Fibroblast of peridontal ligament (primary cell): ENCODE data around the gene ZNF574.

Experiments
- DNase-seq: peaks from one replicate; pipeline ENCODE4 v3.0.0-alpha.2; 2010; ENCODE audit errors: extremely low read depth

ZNF574 gene

DNA sequence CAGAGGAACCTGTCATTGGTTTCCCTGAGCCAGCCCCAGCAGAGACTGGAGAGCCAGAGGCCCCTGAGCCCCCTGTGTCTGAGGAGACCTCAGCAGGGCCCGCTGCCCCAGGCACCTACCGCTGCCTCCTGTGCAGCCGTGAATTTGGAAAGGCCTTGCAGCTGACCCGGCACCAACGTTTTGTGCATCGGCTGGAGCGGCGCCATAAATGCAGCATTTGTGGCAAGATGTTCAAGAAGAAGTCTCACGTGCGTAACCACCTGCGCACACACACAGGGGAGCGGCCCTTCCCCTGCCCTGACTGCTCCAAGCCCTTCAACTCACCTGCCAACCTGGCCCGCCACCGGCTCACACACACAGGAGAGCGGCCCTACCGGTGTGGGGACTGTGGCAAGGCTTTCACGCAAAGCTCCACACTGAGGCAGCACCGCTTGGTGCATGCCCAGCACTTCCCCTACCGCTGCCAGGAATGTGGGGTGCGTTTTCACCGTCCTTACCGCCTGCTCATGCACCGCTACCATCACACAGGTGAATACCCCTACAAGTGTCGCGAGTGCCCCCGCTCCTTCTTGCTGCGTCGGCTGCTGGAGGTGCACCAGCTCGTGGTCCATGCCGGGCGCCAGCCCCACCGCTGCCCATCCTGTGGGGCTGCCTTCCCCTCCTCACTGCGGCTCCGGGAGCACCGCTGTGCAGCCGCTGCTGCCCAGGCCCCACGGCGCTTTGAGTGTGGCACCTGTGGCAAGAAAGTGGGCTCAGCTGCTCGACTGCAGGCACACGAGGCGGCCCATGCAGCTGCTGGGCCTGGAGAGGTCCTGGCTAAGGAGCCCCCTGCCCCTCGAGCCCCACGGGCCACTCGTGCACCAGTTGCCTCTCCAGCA lies 4.2 kb downstream of the ZNF574 start:
- no peak for DNase-seq

DNA sequence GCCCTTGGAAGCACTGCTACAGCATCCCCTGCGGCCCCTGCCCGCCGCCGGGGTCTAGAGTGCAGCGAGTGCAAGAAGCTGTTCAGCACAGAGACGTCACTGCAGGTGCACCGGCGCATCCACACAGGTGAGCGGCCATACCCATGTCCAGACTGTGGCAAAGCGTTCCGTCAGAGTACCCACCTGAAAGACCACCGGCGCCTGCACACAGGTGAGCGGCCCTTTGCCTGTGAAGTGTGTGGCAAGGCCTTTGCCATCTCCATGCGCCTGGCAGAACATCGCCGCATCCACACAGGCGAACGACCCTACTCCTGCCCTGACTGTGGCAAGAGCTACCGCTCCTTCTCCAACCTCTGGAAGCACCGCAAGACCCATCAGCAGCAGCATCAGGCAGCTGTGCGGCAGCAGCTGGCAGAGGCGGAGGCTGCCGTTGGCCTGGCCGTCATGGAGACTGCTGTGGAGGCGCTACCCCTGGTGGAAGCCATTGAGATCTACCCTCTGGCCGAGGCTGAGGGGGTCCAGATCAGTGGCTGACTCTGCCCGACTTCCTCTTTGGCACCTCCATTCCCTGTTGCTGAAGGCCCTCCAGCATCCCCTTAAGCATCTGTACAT lies 4.9 kb downstream of the ZNF574 start:
- DNase-seq = no peak

- peak; percentile 68 for DNase-seq
Observed at GRCh38 chr19:42081584-42082203, 5.7 kb downstream of the ZNF574 start.

- no peak for DNase-seq
Observed at GRCh38 chr19:42083537-42083936, 7.6 kb downstream of the ZNF574 start.

GRCh38 chr19:42086188-42086736 lies 10.3 kb downstream of the ZNF574 start:
- no peak for DNase-seq

DNA sequence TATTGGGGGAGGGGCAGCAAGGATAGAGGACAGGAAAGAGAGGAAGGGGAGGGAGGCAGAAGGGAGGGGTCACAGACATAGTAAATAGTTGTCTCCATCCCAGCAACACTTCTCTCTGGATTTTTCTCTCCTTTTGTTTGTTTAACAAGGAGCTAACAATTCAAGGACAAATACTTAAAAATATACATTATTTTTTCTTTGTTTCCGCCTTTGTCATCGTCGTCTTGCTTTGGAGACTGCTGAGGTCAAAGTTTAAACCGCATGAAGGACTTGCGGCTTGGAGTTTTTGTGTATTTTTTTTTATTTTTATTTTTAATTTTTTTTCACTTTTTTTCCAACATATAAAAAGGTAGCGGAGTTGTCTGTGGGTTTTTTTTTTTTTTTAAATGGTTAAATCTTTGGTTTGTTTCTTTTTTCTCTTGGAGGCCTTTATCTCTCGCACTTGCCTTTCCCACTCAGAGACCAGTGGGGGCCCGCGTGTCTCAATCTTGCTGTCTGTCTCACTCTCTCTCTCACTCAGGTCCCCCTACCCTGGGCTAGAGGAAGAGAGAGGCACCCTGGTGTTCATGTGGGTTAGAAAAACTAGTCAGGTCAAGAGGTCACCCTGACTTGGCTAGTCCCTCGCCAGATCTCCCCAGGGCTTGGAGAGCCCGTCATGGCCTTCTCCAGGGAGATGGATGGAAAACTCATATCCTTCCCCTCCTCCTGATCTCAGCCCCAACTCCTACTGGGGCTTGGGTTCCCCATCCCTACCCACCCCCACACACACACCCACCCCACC lies 11.0 kb downstream of the ZNF574 start:
- no peak for DNase-seq

- peak; percentile 77 for DNase-seq
Observed at GRCh38 chr19:42088471-42089190, 12.7 kb downstream of the ZNF574 start.

- no peak for DNase-seq
Observed at GRCh38 chr19:42089191-42089750, 13.3 kb downstream of the ZNF574 start.

DNA sequence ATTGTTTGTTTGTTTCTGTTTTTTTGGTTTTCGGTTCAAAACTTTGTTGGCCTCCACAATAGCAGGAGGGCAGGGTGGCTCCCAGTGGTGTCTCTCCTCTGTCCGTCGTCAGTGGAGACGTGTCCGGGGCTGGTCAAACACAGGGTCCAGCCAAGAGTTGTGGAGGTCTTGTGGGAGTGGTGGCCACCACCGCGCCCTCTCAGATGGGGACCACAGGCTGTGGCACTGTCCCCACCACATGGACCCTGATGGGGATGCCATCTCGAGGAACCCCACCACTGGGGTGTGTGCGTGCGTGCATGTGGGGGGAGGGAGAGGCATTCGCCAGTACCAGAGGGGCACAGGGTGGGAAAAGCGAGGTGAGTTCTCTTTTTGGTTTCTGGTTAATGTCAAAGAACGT lies 13.8 kb downstream of the ZNF574 start:
- no peak for DNase-seq

DNA sequence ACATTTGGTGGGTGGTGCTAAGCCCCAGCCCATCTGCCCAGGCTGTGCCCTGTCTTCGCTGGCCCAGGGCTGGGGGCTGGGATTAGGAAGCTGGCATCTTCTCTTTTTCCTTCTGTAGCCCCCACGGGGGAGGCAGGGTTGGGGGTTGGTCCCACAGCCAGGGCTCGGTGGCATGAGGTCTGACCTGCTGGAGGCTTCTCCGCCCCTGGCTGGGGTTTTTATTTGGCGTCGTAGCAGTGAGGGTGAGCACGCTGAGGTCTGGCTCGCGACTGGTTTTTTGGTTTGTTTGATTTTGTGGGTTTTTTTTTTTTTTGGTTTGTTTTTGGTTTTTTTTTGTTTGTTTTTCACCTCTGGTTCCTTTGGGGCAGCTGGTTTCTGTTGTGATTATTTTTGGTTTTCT lies 14.7 kb downstream of the ZNF574 start:
- no peak for DNase-seq

DNA sequence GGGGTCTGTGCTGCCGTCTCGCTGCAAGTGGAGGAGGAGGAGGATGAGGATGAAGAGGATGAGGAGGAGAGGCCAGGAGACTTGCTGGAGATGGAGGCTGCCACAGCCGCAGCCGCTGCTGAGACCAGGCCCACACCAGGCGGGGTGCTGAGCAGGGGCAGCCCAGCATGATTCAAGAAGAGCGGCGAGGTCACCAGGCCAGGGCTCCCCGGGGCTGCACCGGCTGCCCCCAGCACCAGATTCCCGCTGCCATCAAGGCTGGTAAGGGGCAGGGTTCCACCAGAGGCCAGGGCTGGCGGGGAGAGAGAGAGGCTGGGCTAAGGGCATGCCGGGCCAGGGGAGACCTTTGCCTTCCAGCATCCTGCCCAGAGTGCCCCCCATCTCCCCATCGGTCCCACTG lies 15.3 kb downstream of the ZNF574 start:
- DNase-seq = no peak

DNA sequence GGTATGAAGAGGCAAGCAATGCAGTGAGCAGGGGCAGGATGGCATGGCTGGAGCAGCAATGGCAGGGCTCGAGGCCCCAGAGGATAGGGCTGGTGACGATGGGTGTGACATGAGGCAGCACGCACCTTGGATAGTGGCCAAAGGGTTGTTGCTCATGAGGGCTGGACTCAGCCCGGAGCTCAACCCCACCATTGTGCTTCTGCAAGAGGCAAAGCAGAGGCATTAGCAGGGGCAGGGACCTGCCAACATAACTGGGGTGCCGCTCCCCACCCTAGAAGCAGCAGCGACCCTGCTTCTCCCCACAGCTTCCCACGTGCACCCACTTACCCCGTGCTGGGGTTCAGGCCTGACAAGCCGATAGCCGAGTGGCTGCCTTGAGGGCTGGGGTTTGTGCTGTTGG lies 15.8 kb downstream of the ZNF574 start:
- peak; percentile 26 for DNase-seq

GRCh38 chr19:42092350-42092749 lies 16.4 kb downstream of the ZNF574 start:
- no peak for DNase-seq

DNA sequence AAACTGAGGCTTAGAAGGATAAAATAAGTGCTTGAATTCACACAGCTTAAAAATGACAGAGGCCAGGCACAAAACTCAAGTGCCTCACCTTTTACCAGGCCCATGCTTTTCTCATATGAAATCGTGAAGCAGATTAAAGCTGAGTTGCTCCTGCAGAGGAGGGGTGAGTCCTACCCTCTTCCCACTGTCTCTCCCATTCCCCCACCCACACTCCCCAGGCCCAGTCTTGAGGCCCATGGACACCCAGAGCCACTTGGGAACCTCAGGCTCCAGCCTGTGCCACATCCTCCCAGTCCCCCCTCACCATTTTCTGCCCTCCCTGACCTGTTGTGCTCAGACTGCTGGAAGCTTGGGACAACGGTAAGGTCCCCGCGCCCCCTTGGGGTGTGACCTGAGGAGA lies 17.5 kb downstream of the ZNF574 start:
- DNase-seq = no peak

GRCh38 chr19:42093926-42094325 lies 18.0 kb downstream of the ZNF574 start:
- no peak for DNase-seq

DNA sequence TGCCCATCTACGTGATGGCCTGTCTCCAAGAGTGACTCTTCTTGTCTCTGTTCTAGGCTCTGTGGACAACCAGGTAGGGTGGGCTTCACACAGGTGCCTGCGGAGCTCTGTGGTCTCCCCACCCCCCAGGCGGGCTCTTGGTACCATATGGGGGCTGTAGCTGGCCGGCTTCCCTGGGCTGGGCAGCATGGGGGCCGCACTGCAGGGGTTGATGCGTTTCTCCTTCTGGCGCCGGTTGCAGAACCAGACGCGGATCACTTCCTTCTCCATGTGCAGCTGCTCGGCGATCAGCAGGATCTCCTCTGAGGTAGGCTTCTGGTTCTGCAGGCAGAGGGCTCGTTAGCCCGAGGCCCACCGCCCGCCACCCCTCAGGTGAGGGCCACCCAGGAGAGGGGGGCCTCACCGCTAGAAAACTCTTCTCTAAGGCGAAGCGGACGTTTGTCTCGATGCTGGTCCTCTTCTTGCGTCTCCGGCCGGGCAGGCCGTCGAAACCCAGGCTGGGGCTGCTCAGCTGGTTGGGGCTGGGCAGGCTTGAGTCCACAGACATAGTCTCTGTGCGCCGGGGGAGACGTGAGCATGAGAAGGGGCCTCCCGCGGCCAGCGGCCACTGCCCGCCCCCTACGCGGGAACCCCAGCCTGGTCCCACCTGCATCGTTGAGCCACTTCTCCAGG lies 19.3 kb downstream of the ZNF574 start:
- DNase-seq = no peak

DNA sequence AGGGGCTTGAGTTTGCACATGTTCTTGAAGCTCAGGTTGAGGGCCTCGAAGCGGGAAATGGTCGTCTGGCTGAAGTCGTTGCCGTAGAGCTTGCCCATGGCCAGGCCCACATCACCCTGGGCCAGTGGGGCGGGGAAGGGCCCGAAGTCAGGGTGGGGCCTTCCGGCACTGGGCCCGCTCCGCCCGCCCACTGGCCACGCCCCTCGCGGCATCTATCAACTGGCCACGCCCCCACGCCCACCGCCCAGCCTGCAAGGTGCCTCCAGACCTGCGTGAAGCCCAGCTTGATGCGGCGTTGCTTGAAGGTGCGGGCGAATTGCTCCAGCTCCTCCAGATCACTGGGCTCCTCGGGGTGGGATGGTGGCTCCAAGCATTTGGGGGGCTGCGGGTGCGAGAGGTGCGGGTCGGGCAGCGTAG lies 19.9 kb downstream of the ZNF574 start:
- DNase-seq = no peak

GRCh38 chr19:42096255-42096837 lies 20.4 kb downstream of the ZNF574 start:
- no peak for DNase-seq

- DNase-seq = no peak
Observed at GRCh38 chr19:42097461-42097860, 21.5 kb downstream of the ZNF574 start.

GRCh38 chr19:42098781-42099180 lies 22.8 kb downstream of the ZNF574 start:
- no peak for DNase-seq
